ENCODE results near the gene PIGQ.
"Not testable (repeated sequence)": the region's sequence is repeated elsewhere in the genome, so short reads cannot be mapped to it uniquely, and the experiment has no call there.

PIGQ gene

DNA sequence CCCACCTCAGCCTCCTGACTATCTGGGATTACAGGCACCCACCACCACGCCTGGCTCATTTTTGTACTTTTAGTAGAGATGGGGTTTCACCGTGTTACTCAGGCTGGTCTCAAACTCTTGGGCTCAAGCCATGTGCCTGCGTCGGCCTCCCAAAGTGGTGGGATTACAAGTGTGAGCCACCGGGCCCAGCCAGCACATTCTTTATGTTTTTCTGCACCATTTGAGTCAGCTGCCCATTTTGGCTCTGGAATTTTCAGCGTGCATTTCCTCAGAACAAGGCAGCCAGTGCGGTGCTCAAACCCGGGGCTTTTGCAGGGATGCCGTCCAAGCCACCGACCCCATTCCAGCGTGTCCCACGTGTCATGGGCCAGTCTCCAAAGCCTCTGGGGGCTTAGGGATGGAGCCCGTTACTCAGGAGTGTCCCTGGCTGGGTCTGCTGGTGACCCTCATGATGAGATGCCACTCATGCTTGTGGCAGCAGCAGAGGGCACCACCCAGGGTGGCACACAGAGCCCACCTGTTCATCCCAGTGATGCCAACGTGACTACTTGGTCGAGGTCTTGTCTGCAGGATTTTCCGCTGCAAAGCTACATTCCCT, 16.4 kb downstream of the PIGQ start:
- DNase-seq (ENCODE audit: low read depth) = no peak

DNA sequence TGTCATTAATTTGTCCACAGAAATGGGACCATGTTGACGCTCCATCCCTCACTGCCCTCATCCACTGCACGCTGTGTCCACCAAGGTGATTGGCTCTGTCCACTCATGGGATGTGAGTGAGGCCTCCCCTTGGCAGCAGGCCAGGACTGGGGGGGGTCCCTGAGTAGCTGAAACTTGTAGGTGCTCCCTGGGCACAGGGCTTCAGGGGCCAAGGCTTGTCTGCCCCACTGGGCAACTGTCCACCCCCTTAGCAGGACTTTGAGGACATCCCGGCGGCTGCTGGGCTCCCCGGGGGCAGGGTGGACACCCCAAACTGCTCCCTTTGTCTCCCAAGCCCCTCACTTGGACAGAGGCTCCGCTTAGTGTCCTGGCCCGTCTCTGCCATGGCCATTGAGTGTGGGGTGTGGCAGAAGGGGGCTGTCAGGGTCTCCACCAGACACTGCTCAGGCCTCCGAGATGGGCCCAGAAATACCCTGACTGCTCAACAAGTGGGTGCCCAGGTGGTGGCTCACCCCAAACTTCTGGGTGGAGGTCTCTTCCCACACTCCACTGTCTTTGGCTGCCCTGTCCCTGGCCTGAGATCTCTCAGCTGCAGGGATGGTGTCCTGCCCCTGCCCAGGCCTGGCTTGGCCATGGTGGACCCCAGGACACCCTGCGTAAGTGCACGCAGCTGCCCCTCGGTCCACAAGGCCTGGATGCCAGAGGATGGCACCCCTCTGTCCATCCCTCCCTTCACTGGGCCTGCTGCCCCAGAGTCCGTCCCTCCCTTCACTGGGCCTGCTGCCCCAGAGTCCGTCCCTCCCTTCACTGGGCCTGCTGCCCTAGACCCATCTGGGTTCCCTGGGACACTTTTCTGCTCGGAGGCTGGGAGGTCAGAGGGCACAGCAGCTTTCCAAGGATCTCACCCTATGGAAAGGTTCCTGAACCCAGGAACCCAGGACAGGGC, 17.1 kb downstream of the PIGQ start:
- DNase-seq (ENCODE audit: low read depth) = no peak

DNA sequence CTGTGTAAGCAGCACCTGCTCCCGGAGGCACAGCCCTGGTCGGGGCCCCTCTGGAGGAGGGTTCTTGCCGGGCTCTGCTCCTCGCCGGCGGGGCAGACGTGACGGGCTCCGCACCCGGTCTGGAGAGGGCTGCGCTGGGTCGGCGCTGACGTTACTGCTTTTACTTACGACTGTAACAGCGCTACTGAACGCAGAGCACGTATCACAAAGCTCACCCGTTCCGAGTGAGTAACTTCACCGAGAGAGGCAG, 18.8 kb downstream of the PIGQ start:
- peak; percentile 28 for DNase-seq (ENCODE audit: low read depth)

DNA sequence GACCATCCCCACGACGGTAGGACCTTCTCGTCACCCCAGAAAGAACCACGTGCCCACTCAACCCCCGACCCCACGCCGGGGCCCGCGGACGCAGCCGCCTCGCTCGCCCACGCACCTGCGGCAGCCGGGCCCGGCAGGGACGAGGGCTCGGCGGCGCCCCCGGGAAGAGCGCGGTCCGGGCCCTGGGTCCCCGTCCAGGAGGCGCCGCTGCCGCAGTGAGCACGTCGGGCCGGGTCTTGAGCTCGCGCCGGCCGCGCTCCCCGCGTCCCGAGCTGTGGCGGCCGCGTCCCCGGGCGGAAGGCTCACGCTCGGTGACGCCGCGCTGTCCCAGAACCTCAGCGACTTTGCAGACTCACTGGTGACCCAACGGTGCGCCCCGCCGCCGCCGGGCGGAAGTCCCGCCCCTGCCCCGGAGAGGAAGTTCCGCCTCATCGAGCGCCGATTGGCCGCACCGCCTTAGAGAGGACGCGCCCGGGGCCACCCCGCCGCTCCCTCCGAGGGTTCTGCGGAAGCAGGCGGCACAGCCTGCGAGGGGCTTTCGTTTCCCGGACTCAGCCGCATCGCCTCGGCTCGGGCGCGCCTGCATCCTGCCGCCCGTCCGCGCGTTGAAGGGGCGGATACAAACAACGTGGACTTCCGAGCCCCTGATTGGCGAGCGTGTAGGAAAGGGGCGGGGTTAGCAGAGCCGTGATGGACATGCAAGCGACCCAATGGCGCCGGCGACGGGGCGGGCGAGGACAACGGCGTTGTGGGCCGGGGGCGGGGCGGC, 19.3 kb downstream of the PIGQ start:
- peak; percentile 98 for DNase-seq (ENCODE audit: low read depth)

DNA sequence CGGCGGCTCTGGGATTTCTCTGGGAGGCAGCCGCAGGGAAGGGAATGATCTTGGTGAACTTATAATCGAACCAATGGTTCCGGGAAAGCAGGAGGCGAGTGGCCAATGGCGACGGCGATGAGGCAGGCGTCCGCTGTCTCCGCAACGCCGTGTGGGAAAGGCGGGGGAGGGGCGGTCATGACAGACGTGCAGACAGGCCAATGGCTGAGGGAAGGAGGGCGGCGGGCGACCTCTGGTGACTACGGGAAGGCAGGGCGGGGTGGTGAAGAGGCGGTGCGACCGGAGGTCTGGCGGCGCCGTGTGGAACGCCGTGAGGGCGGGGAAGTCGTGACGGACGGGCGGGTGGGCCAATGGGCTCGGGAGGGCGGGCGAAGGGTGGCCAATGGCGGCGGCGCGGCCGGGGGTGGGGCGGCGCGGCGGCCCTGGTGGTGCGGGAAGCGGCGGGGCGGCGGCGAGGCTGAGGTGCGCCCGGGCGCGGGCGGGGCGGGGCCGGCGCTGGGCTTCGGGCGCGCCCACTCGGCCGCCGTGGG, 20.0 kb downstream of the PIGQ start, which contains the start of gene RAB40C:
Gene RAB40C, plus strand, starts transcription at position 409 of the 530 bp plus-strand sequence. CDS start 226 bp downstream, outside the sequence.
- peak; percentile 99 for DNase-seq (ENCODE audit: low read depth)

DNA sequence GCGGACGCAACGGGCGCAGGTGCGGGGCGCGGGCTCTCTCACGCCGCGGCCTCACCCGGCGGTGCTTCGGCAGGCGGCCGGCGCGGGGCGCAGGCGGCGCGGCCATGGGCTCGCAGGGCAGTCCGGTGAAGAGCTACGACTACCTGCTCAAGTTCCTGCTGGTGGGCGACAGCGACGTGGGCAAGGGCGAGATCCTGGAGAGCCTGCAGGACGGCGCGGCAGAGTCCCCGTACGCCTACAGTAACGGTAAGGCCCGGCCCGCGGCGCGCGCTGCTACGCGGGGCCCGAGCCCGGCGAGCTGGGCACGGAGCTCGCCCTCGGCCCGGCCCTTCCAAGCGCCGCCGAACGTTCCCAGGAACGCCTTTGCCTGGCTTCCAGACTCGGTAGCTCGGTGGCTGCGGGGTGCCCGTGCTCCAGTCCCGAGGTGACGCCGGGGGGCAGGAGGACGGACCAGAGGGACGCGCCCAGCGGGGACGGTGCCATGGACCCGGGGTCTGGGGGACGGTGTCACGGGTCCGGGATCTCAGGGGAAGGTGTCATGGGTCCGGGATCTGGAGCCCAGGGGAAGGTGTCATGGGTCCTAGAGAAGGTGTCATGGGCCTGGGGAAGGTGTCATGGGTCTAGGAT, 20.5 kb downstream of the PIGQ start:
- DNase-seq (ENCODE audit: low read depth) = no peak

DNA sequence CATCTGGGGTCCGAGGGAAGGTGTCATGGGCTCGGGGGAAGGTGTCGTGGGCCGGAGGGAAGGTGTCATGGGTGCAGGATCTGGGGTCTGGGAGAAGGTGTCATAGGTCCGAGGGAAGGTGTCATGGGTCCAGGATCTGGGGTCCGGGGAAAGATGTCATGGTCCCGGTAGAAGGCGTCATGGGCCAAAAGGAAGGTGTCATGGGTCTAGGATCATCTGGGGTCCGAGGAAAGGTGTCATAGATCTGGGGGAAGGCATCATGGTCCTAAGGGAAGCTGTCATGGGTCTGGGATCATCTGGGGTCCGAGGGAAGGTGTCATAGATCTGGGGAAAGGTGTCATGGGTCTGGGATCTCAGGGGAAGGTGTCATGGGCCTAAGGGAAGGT, 21.0 kb downstream of the PIGQ start:
- DNase-seq (ENCODE audit: low read depth) = no peak

DNA sequence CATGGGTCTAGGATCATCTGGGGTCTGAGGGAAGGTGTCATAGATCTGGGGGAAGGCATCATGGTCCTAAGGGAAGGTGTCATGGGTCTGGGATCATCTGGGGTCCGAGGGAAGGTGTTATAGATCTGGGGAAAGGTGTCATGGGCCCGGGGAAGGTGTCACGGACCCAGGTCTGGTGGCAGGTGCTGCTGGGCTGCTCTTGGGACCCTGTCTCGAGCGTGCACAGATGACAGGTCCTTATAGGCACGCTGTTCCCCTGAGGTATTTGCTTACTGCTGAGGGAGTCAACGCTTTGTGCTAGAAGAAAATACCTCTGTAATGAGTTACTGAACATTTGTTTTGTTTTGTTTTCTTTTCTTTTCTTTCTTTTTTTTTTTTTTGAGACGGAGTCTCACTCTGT, 21.5 kb downstream of the PIGQ start:
- DNase-seq (ENCODE audit: low read depth) = no peak

DNA sequence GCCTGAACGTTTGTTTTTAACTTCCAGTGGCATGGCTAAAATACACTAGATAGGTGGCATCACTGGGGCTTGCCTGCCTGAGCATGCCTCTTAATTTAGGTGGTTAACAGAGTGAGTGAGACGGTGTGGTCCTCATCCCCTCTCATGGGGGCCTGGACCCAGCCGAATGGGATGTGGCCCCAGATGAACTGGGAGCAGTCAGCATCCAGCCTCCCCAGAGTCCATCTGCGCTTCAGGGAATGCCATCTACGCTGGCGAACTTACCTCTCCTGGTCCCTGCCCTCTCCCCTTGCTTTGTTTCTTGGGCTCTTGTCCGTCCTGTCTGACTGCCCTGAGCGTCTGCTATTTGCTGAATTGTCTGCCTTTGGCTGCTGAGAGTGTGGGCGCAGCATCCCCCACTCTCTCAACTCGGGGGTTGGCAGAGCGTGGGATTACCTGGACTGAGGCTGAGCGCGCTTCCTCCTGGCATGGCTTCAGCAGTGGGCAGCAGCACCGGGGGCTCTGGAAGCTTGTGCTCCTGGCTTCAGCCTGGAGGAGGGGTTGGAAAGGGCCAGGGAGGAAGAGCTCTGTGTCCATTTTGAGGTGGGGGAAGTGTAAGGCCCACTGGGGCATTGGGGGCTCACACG, 22.2 kb downstream of the PIGQ start:
- no peak for DNase-seq (ENCODE audit: low read depth)

DNA sequence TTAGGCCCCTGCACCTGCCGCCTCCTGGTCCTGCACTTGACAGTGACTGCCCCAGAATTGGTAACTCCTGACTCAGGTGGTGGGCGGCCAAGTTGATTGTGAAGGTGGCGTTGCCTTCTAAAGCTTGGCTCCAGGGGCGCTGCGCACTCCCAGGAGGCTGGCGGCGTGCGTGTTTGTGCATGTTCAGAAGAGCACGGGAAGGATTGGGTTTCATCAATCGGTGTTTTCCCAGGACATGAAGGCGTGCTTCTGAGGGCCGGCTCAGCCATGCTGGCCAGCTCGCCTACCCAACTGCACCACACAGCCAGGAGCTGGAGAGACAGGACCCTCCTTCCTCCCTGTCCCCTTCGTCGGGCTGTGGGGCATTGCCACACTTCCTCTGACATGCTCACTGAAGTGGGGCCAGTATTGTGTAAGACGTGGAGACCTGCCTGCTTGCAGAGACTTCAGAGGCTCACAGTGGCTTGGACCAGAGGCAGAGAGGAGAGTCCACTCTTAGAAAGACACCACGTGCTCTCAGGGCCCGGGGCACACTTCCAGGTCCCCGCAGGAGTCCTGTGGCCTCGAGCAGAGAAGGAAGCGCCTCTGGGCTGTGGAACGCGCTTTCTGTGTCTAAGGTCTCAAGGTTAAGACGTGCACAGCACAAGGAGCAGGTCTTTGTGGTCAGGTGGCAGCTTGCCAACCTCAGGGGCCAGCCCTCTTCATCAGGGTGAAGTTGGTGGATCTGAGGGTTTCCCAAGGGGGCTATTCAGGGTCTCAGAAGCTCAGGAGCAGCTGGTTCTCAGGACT, 22.9 kb downstream of the PIGQ start:
- no peak for DNase-seq (ENCODE audit: low read depth)

DNA sequence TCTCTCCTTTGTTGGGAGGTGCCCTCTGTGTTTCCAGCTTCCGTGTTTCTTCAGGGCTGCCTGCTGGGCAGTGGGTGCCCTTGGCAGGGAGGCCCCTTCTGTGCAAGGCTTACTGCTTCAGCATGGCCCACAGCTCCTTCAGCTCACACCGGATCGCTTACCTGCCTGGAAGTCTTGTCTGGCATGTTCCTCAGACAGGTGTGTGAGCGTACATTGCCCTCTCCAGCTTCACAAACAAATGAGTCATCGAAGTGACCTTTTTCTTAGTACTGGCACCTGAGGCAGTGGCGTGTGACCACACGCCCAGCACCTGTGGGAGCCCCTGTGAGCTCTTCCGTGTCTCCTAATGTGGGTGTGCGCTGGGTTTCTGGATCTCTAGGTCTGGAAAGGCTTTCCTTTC, 23.6 kb downstream of the PIGQ start:
- DNase-seq (ENCODE audit: low read depth) = no peak

DNA sequence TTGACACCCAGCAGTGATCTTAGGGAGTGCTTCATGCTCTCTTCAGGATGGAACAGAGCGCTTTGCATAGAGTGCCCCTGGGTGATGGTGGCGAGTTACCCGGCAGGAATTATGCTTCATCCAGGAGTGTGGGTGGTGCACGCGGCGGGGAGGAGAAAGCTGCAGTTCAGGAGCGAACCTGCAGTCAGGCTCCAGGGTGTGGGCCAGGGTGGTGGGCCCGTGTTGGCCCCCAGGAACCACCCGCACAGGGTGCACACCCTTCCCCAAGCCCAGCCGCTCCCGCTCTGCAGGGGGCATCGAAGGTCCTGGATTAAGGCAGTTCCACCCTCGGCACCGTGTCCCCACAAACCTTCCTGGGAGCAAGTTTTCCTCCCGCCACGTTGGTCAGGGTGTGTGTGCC, 24.0 kb downstream of the PIGQ start:
- no peak for DNase-seq (ENCODE audit: low read depth)

DNA sequence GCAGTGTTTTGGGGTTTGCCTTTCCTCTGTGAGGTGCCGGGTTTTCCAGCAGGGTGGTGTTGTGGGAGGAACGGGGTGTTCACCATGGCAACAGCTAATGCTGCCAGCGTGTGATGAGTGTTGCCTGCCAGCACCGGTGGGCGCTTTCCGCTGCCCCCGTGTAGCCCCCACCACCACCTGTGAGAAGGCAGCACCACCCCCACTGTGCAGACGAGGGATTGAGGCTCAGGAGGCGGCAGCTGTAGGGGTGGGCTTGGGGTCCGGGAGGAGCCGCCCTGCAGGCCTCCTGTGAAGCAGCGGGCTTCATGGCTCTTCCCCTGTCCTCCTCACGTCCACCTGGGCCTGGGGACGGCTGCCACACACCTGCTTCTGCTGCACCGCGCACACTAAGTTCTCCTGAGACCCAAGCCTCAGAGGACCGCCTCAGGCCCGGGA, 25.3 kb downstream of the PIGQ start:
- no peak for DNase-seq (ENCODE audit: low read depth)

DNA sequence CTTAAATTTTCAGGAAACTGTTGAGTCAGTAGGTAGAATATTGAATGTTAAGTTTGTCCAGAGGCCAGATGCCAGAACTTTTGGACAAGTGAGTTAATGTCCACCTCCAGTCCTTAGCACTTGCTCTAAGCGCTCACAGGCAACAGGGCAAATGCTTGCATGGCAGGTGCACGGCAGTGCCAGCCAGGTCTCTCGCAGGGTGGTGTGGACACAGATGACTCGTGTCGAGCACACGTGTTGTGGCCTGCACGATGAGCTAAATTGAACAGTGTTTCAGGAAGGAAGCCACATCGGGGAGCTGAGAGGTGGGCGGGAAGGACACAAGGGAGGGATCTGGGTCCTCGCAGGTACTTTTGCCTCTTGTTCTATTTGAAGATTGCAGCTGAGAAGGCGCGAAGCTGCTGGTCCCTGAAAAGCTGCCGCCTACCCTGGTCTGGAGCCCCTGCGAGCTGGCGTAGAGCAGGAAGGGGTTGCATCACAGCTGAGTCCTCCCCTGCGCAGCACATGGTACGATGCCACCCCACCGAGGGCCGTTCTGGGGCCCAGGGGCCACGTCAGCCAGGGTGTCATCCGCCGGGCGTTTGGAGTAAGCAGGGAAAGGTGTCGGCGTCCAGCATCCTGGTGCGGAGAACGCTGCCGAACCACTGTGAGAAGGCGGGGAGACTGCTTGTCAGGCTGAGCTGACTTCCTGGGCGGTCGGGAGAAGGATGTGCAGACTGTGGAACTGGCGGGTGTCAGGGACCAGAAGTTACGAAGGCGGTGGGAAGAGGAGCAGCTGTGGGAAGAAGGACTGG, 26.4 kb downstream of the PIGQ start:
- no peak for DNase-seq (ENCODE audit: low read depth)

DNA sequence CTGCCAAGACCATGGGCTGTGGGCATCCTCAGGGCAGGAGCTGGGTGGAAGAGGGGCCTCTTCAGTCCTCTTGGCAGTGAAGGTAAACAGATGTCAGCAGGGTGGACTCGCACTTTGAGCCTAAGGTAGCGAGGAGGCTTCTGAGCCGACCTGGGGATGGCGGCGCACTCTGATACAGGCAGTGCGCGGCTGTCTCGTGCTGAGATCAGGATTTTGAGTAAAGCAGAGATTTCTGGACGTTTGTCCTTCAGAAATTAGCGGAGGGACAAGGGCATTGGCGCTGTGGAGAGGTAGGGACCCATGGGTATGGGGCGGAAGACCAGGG, 26.9 kb downstream of the PIGQ start:
- DNase-seq (ENCODE audit: low read depth) = no peak

DNA sequence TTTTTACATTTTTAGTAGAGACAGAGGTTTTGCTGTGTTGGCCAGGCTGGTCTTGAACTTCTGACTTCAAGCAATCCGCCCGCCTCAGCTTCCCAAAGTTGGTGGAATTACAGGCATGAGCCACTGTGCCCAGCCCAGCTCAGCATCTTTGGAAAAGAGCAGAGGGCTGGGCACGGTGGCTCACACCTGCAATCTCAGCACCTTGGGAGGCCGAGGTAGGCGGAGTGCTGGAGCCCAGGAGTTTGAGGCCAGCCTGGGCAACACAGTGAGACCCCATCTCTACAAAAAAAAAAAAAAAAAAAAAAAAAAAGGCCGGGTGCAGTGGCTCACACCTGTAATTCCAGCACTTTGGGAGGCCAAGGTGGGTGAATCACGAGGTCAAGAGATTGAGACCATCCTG, 27.9 kb downstream of the PIGQ start:
- DNase-seq (ENCODE audit: low read depth) = not testable (repeated sequence)

DNA sequence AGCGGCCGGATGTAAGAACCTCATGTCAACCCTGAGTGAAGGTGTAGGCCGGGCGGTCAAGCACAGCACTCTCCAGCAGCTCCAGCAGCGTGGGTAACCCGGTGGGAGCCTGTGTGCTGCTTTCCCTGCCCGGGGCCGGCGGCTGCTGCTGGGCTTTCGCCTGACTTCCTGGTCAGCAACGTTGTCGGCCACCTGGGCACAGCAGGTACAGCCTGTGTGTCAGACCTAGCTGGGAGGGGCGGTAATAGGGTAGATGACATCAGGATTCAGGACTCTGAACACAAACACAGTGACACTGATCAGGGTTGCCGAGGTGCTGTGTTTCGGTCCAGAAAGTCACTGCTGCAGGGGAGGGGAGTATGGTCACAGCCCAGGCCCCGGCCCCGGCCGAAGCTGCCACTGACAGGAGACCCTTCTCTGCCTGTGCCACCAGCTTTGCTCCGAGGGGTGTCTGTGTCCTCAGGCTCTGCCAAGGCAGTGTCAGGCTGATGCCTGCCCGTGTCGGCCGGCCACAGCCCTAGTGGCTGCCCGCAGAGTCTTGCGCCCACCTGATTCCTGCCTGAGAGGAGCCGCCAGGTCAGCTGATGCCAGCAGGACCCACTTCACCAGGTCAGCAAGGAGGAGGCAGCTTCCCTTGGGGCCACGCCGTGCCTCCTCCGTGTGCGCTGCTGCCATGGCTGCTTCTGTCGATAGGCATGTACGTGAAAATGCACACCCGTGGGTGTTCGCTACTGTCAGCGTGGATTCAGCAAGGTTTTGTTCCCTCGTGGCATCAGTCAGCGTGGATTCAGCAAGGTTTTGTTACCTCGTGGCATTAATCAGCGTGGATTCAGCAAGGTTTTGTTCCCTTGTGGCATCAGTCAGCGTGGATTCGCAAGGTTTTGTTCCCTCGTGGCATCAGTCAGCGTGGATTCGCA, 29.3 kb downstream of the PIGQ start:
- no peak for DNase-seq (ENCODE audit: low read depth)

DNA sequence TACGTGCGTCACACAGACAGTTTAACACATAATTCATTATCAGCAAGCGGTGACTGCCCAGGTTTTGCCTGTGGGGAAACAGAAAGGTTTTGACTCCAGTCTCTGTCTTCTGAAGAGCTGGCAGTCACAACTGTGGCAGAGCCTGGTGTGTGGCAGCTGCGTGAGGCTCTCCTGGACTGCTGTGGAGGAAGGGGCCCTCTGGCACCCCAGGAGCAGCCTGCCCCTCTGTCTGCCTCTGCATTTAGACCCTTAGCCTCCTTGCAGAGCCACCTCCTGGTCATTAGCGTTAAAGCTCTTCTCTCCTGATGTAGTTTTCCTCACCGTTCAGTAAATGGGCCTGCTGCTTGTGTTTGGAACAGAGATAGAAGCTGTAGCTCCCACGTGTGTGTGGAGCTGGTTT, 31.0 kb downstream of the PIGQ start:
- no peak for DNase-seq (ENCODE audit: low read depth)

DNA sequence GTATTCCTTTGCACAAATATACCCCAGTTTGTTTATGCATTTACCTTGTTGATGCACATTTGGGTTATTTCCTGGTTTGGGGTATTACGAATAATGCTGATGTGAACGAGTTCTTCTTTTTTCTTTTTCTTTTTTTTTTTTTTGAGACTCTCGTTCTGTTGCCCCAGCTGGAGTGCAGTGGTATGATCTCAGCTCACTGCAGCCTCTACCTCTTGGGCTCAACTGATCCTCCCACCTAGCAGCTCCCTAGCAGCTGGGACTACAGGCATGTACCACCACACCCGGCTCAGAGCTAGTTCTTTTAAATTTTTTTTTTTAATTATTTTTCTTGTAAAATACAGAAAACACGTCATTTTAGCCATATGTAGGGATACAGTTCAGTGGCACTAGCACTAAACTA, 34.2 kb downstream of the PIGQ start:
- no peak for DNase-seq (ENCODE audit: low read depth)
